Type B pancreatic cell (in vitro differentiated cells): ENCODE measurements around the gene PNP. TPM values are rescaled to one million over a fixed set of nuclear protein-coding genes. Genes with fewer than 3 reads are reported as not detected.

Source experiments
- DNase-seq: peaks from one replicate; pipeline ENCODE4 v3.0.0; 2021; ENCODE audit warnings: mixed read lengths; ENCODE audit not compliant: unreplicated experiment; ENCODE audit errors: extremely low spot score
- H3K27ac Mint-ChIP-seq: 2 replicates; pipeline ENCODE4 v1.8.0; 2021; ENCODE audit warnings: mild to moderate bottlenecking, mixed read lengths
- H3K27me3 Mint-ChIP-seq: 2 replicates; pipeline ENCODE4 v1.8.0; 2021; ENCODE audit warnings: mixed read lengths
- H3K36me3 Mint-ChIP-seq: 2 replicates; pipeline ENCODE4 v1.8.0; 2021; ENCODE audit warnings: mixed read lengths
- H3K4me1 Mint-ChIP-seq: one replicate; pipeline ENCODE4 v1.8.0; 2021; ENCODE audit warnings: mixed read lengths; ENCODE audit not compliant: unreplicated experiment
- H3K4me3 Mint-ChIP-seq: 2 replicates; pipeline ENCODE4 v1.8.0; 2021; ENCODE audit warnings: mild to moderate bottlenecking, mixed read lengths
- H3K9me3 Mint-ChIP-seq: 2 replicates; pipeline ENCODE4 v1.8.0; 2021; ENCODE audit warnings: mixed read lengths
- long read RNA-seq: library from polyadenylated mRNA; unstranded; transcript quantifications from one replicate; pipeline ENCODE4 v2.0.0, GENCODE V29; 2020
- total RNA-seq: library from RNA; stranded (reverse); gene quantifications from 2 replicates; pipeline ENCODE4 v1.2.1, GENCODE V29; 2021; ENCODE audit warnings: low replicate concordance
- TF ChIP-seq, protein P1 (sequence below): fragments of 200-600 bp; sonication (generic); conservative IDR thresholded peaks from 2 replicates; pipeline ENCODE4 v1.5.0; 2021; ENCODE audit warnings: antibody characterized with exemption, mild to moderate bottlenecking

Gene PNP
- total RNA-seq = 36.9 and 66.3 TPM in 2 replicates
- long read RNA-seq, transcript PNP-201 (6 exons, 1,509 nt) = major isoform, 125 of 135 reads
- long read RNA-seq, partial matches to known transcripts = 1 of 135 reads
- long read RNA-seq, other reads (novel, unspliced or antisense) = 6 of 135 reads

DNA sequence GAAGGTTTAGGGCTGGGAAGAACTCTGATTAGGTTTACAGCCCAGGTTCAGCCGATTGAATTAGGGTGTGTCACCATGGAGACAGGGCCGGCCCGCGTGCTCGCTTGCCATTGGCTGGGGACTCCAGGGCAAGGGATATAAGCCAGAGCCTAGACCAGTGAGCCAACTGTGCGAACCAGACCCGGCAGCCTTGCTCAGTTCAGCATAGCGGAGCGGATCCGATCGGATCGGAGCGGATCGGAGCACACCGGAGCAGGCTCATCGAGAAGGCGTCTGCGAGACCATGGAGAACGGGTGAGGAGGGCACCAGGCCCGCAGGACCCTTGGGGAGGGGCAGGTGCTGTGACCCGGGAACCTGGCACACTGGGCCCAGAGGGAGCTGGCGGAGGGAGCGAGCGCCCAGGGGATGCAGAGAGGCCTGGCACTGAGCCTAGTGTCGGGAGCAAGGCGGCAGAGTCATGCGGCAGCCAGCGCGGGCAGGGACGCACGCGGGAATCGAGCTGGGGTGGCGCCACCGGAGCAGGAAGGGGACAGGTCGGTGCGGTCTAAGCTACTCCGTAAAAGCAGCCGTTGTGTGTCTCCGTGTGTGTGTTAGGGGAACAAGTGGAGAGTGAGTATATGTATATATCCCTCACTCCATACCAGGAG lies at the start of gene PNP:
Gene PNP (plus strand): TSS at position 165 of the 648 bp plus-strand sequence. CDS start 119 bp downstream, at position 284.
- peak; percentile 87 for DNase-seq
- no peaks in the 10 kb centered on the region for H3K9me3 Mint-ChIP-seq
- H3K4me1 Mint-ChIP-seq = peaks cover 13% of the 10 kb centered on the region
- H3K4me3 Mint-ChIP-seq = peak within 1 kb of the TSS; percentile 99
- TF ChIP-seq, protein P1, sequence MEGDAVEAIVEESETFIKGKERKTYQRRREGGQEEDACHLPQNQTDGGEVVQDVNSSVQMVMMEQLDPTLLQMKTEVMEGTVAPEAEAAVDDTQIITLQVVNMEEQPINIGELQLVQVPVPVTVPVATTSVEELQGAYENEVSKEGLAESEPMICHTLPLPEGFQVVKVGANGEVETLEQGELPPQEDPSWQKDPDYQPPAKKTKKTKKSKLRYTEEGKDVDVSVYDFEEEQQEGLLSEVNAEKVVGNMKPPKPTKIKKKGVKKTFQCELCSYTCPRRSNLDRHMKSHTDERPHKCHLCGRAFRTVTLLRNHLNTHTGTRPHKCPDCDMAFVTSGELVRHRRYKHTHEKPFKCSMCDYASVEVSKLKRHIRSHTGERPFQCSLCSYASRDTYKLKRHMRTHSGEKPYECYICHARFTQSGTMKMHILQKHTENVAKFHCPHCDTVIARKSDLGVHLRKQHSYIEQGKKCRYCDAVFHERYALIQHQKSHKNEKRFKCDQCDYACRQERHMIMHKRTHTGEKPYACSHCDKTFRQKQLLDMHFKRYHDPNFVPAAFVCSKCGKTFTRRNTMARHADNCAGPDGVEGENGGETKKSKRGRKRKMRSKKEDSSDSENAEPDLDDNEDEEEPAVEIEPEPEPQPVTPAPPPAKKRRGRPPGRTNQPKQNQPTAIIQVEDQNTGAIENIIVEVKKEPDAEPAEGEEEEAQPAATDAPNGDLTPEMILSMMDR = no peak
- peak within 1 kb of the TSS; percentile 97 for H3K27ac Mint-ChIP-seq
- peaks cover 5% of the 10 kb centered on the region for H3K27me3 Mint-ChIP-seq
- H3K36me3 Mint-ChIP-seq = peaks cover 4% of the 10 kb centered on the region

GRCh38 chr14:20419419-20419818 lies 49.8 kb upstream of the PNP start:
- Mint-ChIP-seq H3K27me3 (no peaks in the 10 kb centered on the region), H3K4me3 (no peak overlapping the region), H3K4me1 (peaks cover 5% of the 10 kb centered on the region), H3K36me3 (no peaks in the 10 kb centered on the region), H3K27ac (no peak overlapping the region), H3K9me3 (no peaks in the 10 kb centered on the region)
- TF ChIP-seq, protein P1 = no peak
- DNase-seq = no peak

DNA sequence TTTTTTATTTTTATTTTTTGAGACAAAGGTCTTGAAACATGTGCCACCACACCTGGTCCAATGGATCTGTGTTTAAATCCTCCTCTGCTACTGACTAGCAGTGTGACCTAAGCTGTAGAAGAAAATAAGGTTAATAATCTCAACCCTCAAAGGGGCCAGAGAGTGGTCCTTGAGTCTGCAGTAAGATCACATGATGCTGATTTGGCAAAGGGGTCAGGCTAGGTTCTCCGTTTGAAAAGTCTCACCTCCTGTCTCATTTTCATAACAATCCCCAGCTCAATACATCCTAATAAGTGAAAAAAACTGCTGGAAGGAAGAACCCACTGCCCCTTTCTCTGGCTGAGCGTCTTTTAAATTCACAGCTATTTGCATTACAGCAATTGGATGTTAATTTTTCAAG lies 47.9 kb upstream of the PNP start:
- Mint-ChIP-seq H3K27me3 (peaks cover 5% of the 10 kb centered on the region), H3K9me3 (no peaks in the 10 kb centered on the region)

DNA sequence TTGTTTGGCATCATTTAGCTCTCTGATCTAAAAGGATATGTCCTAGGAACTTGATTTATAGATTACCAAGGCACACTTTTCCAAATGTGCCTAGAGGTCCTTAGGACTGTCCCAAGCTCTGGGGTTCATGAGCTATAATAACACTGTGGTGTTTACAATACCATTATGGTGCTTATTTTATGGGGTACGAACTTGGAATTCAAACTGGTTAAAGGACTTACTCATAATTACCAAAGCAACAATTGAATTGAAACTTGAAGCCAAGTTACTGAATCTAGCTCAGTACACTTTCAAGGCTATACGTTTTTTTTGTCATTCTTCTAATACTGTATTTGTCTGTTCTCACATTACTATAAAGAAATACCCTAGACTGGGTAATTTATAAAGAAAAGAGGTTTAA lies 46.3 kb upstream of the PNP start:
- H3K36me3 Mint-ChIP-seq = no peaks in the 10 kb centered on the region
- DNase-seq = no peak
- TF ChIP-seq, protein P1 = no peak
- H3K9me3 Mint-ChIP-seq = no peaks in the 10 kb centered on the region
- H3K27me3 Mint-ChIP-seq = peaks cover 5% of the 10 kb centered on the region
- no peak overlapping the region for H3K27ac Mint-ChIP-seq
- H3K4me1 Mint-ChIP-seq = peaks cover 4% of the 10 kb centered on the region
- no peak overlapping the region for H3K4me3 Mint-ChIP-seq

More for the DNA sequence above, 47.9 kb upstream of the PNP start:
- H3K36me3 Mint-ChIP-seq = no peaks in the 10 kb centered on the region
- no peak overlapping the region for H3K27ac Mint-ChIP-seq
- DNase-seq = no peak
- TF ChIP-seq, protein P1 = no peak
- H3K4me3 Mint-ChIP-seq = no peak overlapping the region
- H3K4me1 Mint-ChIP-seq = no peaks in the 10 kb centered on the region

- Mint-ChIP-seq H3K27ac (peak overlapping the region; percentile 36), H3K4me3 (no peak overlapping the region), H3K9me3 (no peaks in the 10 kb centered on the region), H3K4me1 (peaks cover 7% of the 10 kb centered on the region), H3K27me3 (peaks cover 5% of the 10 kb centered on the region), H3K36me3 (no peaks in the 10 kb centered on the region)
- no peak for DNase-seq
- TF ChIP-seq, protein P1 = no peak
These were observed 44.4 kb upstream of the PNP start for GRCh38 chr14:20424851-20425250.
